GM12878 (cell line): ENCODE data around the gene DOP1A. TPM values are rescaled to one million over a fixed set of nuclear protein-coding genes. Genes with fewer than 3 reads are reported as not detected.

Source experiments
- ATAC-seq: fragments of 200-7000 bp; cut with Tn5 transposase; 3 replicates; pipeline ENCODE4 v1.9.1; 2020; ENCODE audit warnings: mild to moderate bottlenecking, moderate library complexity
- BruUV-seq: library from RNA; stranded (reverse); fragments of 400-500 nt; replicated peaks from 2 replicates; lab custom pipeline; 2021; lab: Mats Ljungman, UMichigan
- CTCF ChIA-PET: fragments of 300-600 bp; sonication (Branson Sonifier 250); formaldehyde crosslinking; extraction: SDS; loops from one replicate; lab custom pipeline; 2021; ENCODE audit warnings: inconsistent platforms; lab: Yijun Ruan, JAX
- POLR2A ChIA-PET: fragments of 350-600 bp; formaldehyde crosslinking; extraction: SDS; loops from one replicate; lab custom pipeline; 2021; ENCODE audit warnings: inconsistent platforms; lab: Charles Lee
- RAD21 ChIA-PET: fragments of 300-600 bp; sonication (Branson Sonifier 250); formaldehyde crosslinking; loops from one replicate; lab custom pipeline; 2023; ENCODE audit warnings: antibody characterized with exemption; ENCODE audit not compliant: unreplicated experiment; lab: Charles Lee
- SMC1A ChIA-PET: fragments of 300-600 bp; sonication (Branson Sonifier 250); formaldehyde crosslinking; loops from one replicate; lab custom pipeline; 2023; ENCODE audit not compliant: unreplicated experiment, uncharacterized antibody; lab: Charles Lee
- DNase-seq: peaks from one replicate; pipeline ENCODE4 v3.0.0-alpha.2; 2011; ENCODE audit warnings: low read depth, low spot score
- FAIRE-seq: peaks from 3 replicates; lab custom pipeline; 2011; peaks lifted over from hg19 to GRCh38; lab: Jason Lieb, UNC
- H2AFZ ChIP-seq: 2 replicates; pipeline ENCODE4 v1.6.0; 2011; ENCODE audit warnings: low read depth, low read length, control low read depth; ENCODE audit not compliant: control insufficient read depth
- H3K27ac ChIP-seq: 2 replicates; pipeline ENCODE4 v1.5.1; 2011; ENCODE audit warnings: control low read depth; ENCODE audit not compliant: control insufficient read depth, insufficient read depth
- H3K27me3 ChIP-seq, 2 experiments: replicated peaks in 1 of 2; 2 replicates each; pipeline versions ENCODE4 v1.6.0 to v1.6.1; 2011; ENCODE audit warnings: low read length in 1 of 2; ENCODE audit not compliant: control insufficient read depth in 2 of 2, insufficient read depth in 2 of 2
- H3K36me3 ChIP-seq, 2 experiments: 2 replicates each; pipeline ENCODE4 v1.5.1; 2011; ENCODE audit warnings: low read length in 1 of 2; ENCODE audit not compliant: control insufficient read depth in 2 of 2, insufficient read depth in 2 of 2
- H3K4me1 ChIP-seq: 2 replicates; pipeline ENCODE4 v1.6.1; 2011; ENCODE audit warnings: mild to moderate bottlenecking, low read length, moderate library complexity, mixed read lengths; ENCODE audit not compliant: control insufficient read depth, insufficient read depth
- H3K4me2 ChIP-seq: 2 replicates; pipeline ENCODE4 v1.6.0; 2011; ENCODE audit warnings: control low read depth; ENCODE audit not compliant: control insufficient read depth, insufficient read depth
- H3K4me3 ChIP-seq: fragments of 200-600 bp; sonication (generic); 2 replicates; pipeline ENCODE4 v1.5.1; 2016
- H3K79me2 ChIP-seq: 2 replicates; pipeline ENCODE4 v1.6.0; 2011; ENCODE audit warnings: low read length; ENCODE audit not compliant: control insufficient read depth, insufficient read depth
- H3K9ac ChIP-seq: 2 replicates; pipeline ENCODE4 v1.8.0; 2011; ENCODE audit warnings: low read length, control low read depth, mixed read lengths; ENCODE audit not compliant: control insufficient read depth, insufficient read depth
- H3K9me3 ChIP-seq: replicated peaks from 3 replicates; pipeline ENCODE4 v1.5.1; 2011; ENCODE audit warnings: mild to moderate bottlenecking, low read length; ENCODE audit not compliant: control insufficient read depth, insufficient read depth
- H4K20me1 ChIP-seq: 2 replicates; pipeline ENCODE4 v1.6.0; 2011; ENCODE audit not compliant: control insufficient read depth, insufficient read depth
- ASH2L ChIP-seq: fragments of 300-600, 200-600 bp; sonication (generic); IDR thresholded peaks from 2 replicates; pipeline ENCODE4 v1.6.1; 2017; ENCODE audit warnings: low read depth, mild to moderate bottlenecking, borderline replicate concordance
- BHLHE40 ChIP-seq, 2 experiments: fragments of 450-650 bp in 1 of 2; IDR thresholded peaks; 2 replicates each; pipeline ENCODE4 v1.6.1; 2011 to 2017; ENCODE audit warnings: low read depth in 2 of 2, borderline replicate concordance in 1 of 2, improper control_type of control experiment in 1 of 2, low read length in 1 of 2, mild to moderate bottlenecking in 1 of 2
- EGR1 ChIP-seq, 2 experiments: IDR thresholded peaks; 1 replicate in 1 of 2; 2 replicates in 1 of 2; pipeline ENCODE4 v1.6.1; 2011 to 2012; ENCODE audit warnings: low read depth in 2 of 2, low read length in 2 of 2, borderline replicate concordance in 1 of 2, mild to moderate bottlenecking in 1 of 2, moderate library complexity in 1 of 2
- ETV6 ChIP-seq, 2 experiments: fragments of 450-650 bp in 1 of 2; IDR thresholded peaks in 1 of 2; conservative IDR thresholded peaks in 1 of 2; 2 replicates each; pipeline ENCODE4 v1.6.1; 2014; ENCODE audit warnings: antibody characterized with exemption in 1 of 2, borderline replicate concordance in 1 of 2, low read depth in 1 of 2, mild to moderate bottlenecking in 1 of 2, moderate library complexity in 1 of 2
- MTA3 ChIP-seq: IDR thresholded peaks from 2 replicates; pipeline ENCODE4 v1.6.1; 2012; ENCODE audit warnings: low read length, inconsistent platforms, borderline replicate concordance
- PML ChIP-seq: IDR thresholded peaks from 2 replicates; pipeline ENCODE4 v1.6.1; 2012; ENCODE audit warnings: low read length, inconsistent platforms
- SP1 ChIP-seq: IDR thresholded peaks from one replicate; pipeline ENCODE4 v1.6.1; 2011; ENCODE audit warnings: low read depth, low read length
- WGBS: methylation state at CpG from one replicate; pipeline ENCODE4 v1.1.6; 2016; ENCODE audit warnings: low lambda C conversion rate; ENCODE audit not compliant: insufficient replicate concordance, insufficient coverage; ENCODE audit errors: missing lambda C conversion rate; 5-methylcytosine and 5-hydroxymethylcytosine counted together
- in situ Hi-C: fragments of 300-500 bp; cut with MboI; formaldehyde crosslinking; loops from 9 replicates; pipeline ENCODE4 v1.14.3; 2018; ENCODE audit warnings: mixed read lengths
- intact Hi-C: fragments of 100-400 bp; cut with micrococcal nuclease; formaldehyde crosslinking; loops from one replicate; pipeline ENCODE4 v1.14.2; 2022; ENCODE audit not compliant: unreplicated experiment
- polyA plus RNA-seq, 11 experiments: library from polyadenylated mRNA; depleted of rRNA in 4 of 11; unstranded in 6 of 11; stranded (reverse) in 5 of 11; fragments of >200 nt; fragmentation: Nextera tagmentation in 4 of 11; fragmentation: Illumina TruSeq in 1 of 11; extraction: Ambion mirVana in 4 of 11; extraction: Trizol in 1 of 11; gene quantifications; 1 replicate in 1 of 11; 2 replicates in 10 of 11; pipeline versions ENCODE4 v1.2.1 to v1.2.3, GENCODE V29; 2011 to 2016; ENCODE audit warnings: inconsistent platforms in 2 of 11, missing spikeins in 2 of 11, low read depth in 1 of 11
- total RNA-seq, 4 experiments: library from RNA; depleted of rRNA in 3 of 4; stranded (reverse); fragments of >200 nt in 3 of 4; fragmentation: Illumina TruSeq in 1 of 4; extraction: Trizol in 1 of 4; gene quantifications; 2 replicates each; pipeline versions ENCODE4 v1.2.1 to v1.2.3, GENCODE V29; 2013 to 2021
- TF ChIP-seq, protein P1 (sequence below): fragments of 450-650 bp; IDR thresholded peaks from 2 replicates; pipeline ENCODE4 v1.6.1; 2016; ENCODE audit warnings: mild to moderate bottlenecking, moderate library complexity, borderline replicate concordance

The DOP1A gene
- total and polyA plus RNA-seq, 10 of the 15 experiments (the other 5 are each of a cell fraction or from before 2014, with no cell fraction given), result 1.9 to 22.9 (median 10.3) TPM

- TF ChIP-seq EGR1 (IDR thresholded peaks at IDR 0.05; ENCODE audit: borderline replicate concordance in 1 of 2, low read depth in 2 of 2, low read length in 2 of 2) (no peak), PML (no peak), BHLHE40 (IDR thresholded peaks at IDR 0.05; ENCODE audit: borderline replicate concordance in 1 of 2, low read depth in 2 of 2, low read length in 1 of 2) (no peak)
These were observed 117.6 kb downstream of the DOP1A start (continued) for GRCh38 chr6:83185096-83185495.

GRCh38 chr6:83188501-83188900 lies 121.0 kb downstream of the DOP1A start:
- Histone ChIP-seq H3K9ac (no peak overlapping the region), H3K27ac (no peak overlapping the region), H2AFZ (no peak overlapping the region), H3K9me3 (no peaks in the 10 kb centered on the region)
- WGBS, result 98% methylated on average over 3 of the region's 3 CpGs
- no peak for ATAC-seq
- POLR2A ChIA-PET, result interaction anchor here (1.0 to 2.4 kb wide), 4 partner anchors 8 to 123 kb away, joined by 3 to 8 read pairs (median 5); partner anchors contain the start of gene UBE3D
- intact Hi-C loops (no loop called here), in situ Hi-C loops (no loop called here)
- no TSS peak for BruUV-seq
- DNase-seq, result no peak
- TF ChIP-seq ETV6 (conservative IDR thresholded peaks at IDR 0.05 in 1 of 2, IDR thresholded peaks at IDR 0.05 in 1 of 2; ENCODE audit: borderline replicate concordance in 1 of 2, low read depth in 1 of 2), result no peak
- no peak for TF ChIP-seq MTA3
- TF ChIP-seq, protein P1, sequence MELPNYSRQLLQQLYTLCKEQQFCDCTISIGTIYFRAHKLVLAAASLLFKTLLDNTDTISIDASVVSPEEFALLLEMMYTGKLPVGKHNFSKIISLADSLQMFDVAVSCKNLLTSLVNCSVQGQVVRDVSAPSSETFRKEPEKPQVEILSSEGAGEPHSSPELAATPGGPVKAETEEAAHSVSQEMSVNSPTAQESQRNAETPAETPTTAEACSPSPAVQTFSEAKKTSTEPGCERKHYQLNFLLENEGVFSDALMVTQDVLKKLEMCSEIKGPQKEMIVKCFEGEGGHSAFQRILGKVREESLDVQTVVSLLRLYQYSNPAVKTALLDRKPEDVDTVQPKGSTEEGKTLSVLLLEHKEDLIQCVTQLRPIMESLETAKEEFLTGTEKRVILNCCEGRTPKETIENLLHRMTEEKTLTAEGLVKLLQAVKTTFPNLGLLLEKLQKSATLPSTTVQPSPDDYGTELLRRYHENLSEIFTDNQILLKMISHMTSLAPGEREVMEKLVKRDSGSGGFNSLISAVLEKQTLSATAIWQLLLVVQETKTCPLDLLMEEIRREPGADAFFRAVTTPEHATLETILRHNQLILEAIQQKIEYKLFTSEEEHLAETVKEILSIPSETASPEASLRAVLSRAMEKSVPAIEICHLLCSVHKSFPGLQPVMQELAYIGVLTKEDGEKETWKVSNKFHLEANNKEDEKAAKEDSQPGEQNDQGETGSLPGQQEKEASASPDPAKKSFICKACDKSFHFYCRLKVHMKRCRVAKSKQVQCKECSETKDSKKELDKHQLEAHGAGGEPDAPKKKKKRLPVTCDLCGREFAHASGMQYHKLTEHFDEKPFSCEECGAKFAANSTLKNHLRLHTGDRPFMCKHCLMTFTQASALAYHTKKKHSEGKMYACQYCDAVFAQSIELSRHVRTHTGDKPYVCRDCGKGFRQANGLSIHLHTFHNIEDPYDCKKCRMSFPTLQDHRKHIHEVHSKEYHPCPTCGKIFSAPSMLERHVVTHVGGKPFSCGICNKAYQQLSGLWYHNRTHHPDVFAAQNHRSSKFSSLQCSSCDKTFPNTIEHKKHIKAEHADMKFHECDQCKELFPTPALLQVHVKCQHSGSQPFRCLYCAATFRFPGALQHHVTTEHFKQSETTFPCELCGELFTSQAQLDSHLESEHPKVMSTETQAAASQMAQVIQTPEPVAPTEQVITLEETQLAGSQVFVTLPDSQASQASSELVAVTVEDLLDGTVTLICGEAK, result no peak
- no peak for TF ChIP-seq SP1
- no peak for TF ChIP-seq ASH2L
- TF ChIP-seq, all 136 proteins: peak for 0
- H4K20me1 ChIP-seq, result no peaks in the 10 kb centered on the region
- peaks cover 28% of the 10 kb centered on the region for H3K79me2 ChIP-seq
- H3K4me2 ChIP-seq, result no peak overlapping the region
- peaks cover 0 to 9% of the 10 kb centered on the region in 2 experiments; a peak in 1 of 4 replicates for H3K36me3 ChIP-seq
- no peaks in the 10 kb centered on the region for H3K4me1 ChIP-seq
- CTCF ChIA-PET, result interaction anchor here (0.7 to 19.2 kb wide), 8 partner anchors 8 to 957 kb away, joined by 3 to 195 read pairs (median 4); partner anchors contain the start of genes DOP1A and UBE3D
- no peak overlapping the region for H3K4me3 ChIP-seq
- RAD21 ChIA-PET, result interaction anchor here (1.8 to 11.8 kb wide), 2 partner anchors 26 to 122 kb away, joined by 5 to 93 read pairs; partner anchors contain the start of genes DOP1A and UBE3D
- H3K27me3 ChIP-seq, result no peaks in the 10 kb centered on the region
- SMC1A ChIA-PET, result interaction anchor here (0.8 to 12.1 kb wide), 9 partner anchors 8 to 120 kb away, joined by 3 to 108 read pairs (median 4); partner anchors contain the start of genes DOP1A and UBE3D
- no peak for FAIRE-seq
